Mesendoderm (in vitro differentiated cells): ENCODE results near the gene TPPP2.

Experiments used
- DNase-seq: peaks from one replicate; pipeline ENCODE4 v3.0.0; 2013
- H2AK5ac ChIP-seq: 2 replicates; pipeline ENCODE4 v1.6.1; 2013; ENCODE audit warnings: low read length, inconsistent platforms
- H2BK120ac ChIP-seq: 2 replicates; pipeline ENCODE4 v1.6.1; 2013; ENCODE audit warnings: low read depth, mild to moderate bottlenecking, low read length, moderate library complexity, mixed read lengths
- H2BK15ac ChIP-seq: replicated peaks from 2 replicates; pipeline ENCODE4 v1.6.1; 2013; ENCODE audit warnings: low read depth, mild to moderate bottlenecking, moderate library complexity
- H2BK5ac ChIP-seq: 2 replicates; pipeline ENCODE4 v1.6.1; 2013; ENCODE audit warnings: low read length, inconsistent platforms
- H3K18ac ChIP-seq: 2 replicates; pipeline ENCODE4 v1.6.1; 2013; ENCODE audit warnings: mild to moderate bottlenecking, low read length, mixed read lengths
- H3K23ac ChIP-seq: one replicate; pipeline ENCODE4 v1.6.1; 2013; ENCODE audit warnings: low read length
- H3K27ac ChIP-seq: 2 replicates; pipeline ENCODE4 v1.5.1; 2013; ENCODE audit warnings: low read depth, mild to moderate bottlenecking, inconsistent platforms, low read length, moderate library complexity
- H3K27me3 ChIP-seq: 2 replicates; pipeline ENCODE4 v1.6.1; 2013; ENCODE audit warnings: low read length, control low read depth, mild to moderate bottlenecking, inconsistent platforms; ENCODE audit not compliant: insufficient read depth, poor library complexity
- H3K36me3 ChIP-seq: 2 replicates; pipeline ENCODE4 v1.6.1; 2013; ENCODE audit warnings: low read length, inconsistent platforms; ENCODE audit not compliant: control insufficient read depth, insufficient read depth
- H3K4ac ChIP-seq: one replicate; pipeline ENCODE4 v1.6.1; 2013; ENCODE audit warnings: low read depth, mild to moderate bottlenecking, low read length, moderate library complexity
- H3K4me1 ChIP-seq: 2 replicates; pipeline ENCODE4 v1.6.1; 2013; ENCODE audit warnings: low read depth, low read length, inconsistent platforms; ENCODE audit not compliant: control insufficient read depth
- H3K4me2 ChIP-seq: 2 replicates; pipeline ENCODE4 v1.6.1; 2013; ENCODE audit warnings: low read length
- H3K4me3 ChIP-seq: 2 replicates; pipeline ENCODE4 v1.5.1; 2013; ENCODE audit warnings: mild to moderate bottlenecking, low read length
- H3K56ac ChIP-seq: one replicate; pipeline ENCODE4 v1.6.1; 2013; ENCODE audit warnings: low read length
- H3K79me1 ChIP-seq: 2 replicates; pipeline ENCODE4 v1.6.1; 2013; ENCODE audit warnings: low read length, inconsistent platforms
- H3K79me2 ChIP-seq: 2 replicates; pipeline ENCODE4 v1.6.1; 2013; ENCODE audit warnings: mild to moderate bottlenecking, low read length; ENCODE audit not compliant: control insufficient read depth, insufficient read depth
- H3K9ac ChIP-seq: 2 replicates; pipeline ENCODE4 v1.6.1; 2013; ENCODE audit warnings: low read length, inconsistent platforms
- H4K5ac ChIP-seq: one replicate; pipeline ENCODE4 v1.6.1; 2013; ENCODE audit warnings: low read length
- H4K8ac ChIP-seq: one replicate; pipeline ENCODE4 v1.6.1; 2013; ENCODE audit warnings: low read depth, mild to moderate bottlenecking, control low read depth, low read length, moderate library complexity
- WGBS: extraction: QIAGEN DNeasy Blood & Tissue Kit; methylation state at CpG from one replicate; pipeline ENCODE4 v1.1.7; 2013; ENCODE audit warnings: low lambda C conversion rate, missing lambda C conversion rate; ENCODE audit not compliant: insufficient coverage; ENCODE audit errors: extremely low coverage; 5-methylcytosine and 5-hydroxymethylcytosine counted together

Gene TPPP2

GRCh38 chr14:21020977-21021545 is 9.0 kb upstream of the TPPP2 start:
- no peaks in the 10 kb centered on the region for H3K79me2 ChIP-seq
- no peak overlapping the region for H2BK5ac ChIP-seq
- DNase-seq: no peak
- no peaks in the 10 kb centered on the region for H3K27me3 ChIP-seq
- H3K79me1 ChIP-seq: no peaks in the 10 kb centered on the region
- H2BK120ac ChIP-seq: no peak overlapping the region
- no peak overlapping the region for H3K23ac ChIP-seq
- H3K56ac ChIP-seq: no peak overlapping the region
- H3K9ac ChIP-seq: no peak overlapping the region
- no peak overlapping the region for H3K27ac ChIP-seq
- H3K36me3 ChIP-seq: no peaks in the 10 kb centered on the region
- no peak overlapping the region for H2AK5ac ChIP-seq
- H3K4me2 ChIP-seq: no peak overlapping the region
- no peak overlapping the region for H3K4me3 ChIP-seq
- H2BK15ac ChIP-seq: no peak overlapping the region
- no peak overlapping the region for H3K4ac ChIP-seq
- no CpG with 5 or more reads among the region's 5 CpGs for WGBS
- H4K8ac ChIP-seq: no peak overlapping the region
- no peak overlapping the region for H3K18ac ChIP-seq
- no peaks in the 10 kb centered on the region for H3K4me1 ChIP-seq
- no peak overlapping the region for H4K5ac ChIP-seq

GRCh38 chr14:21022686-21023085 is 7.3 kb upstream of the TPPP2 start:
- H2AK5ac ChIP-seq: no peak overlapping the region
- no peak overlapping the region for H3K27ac ChIP-seq
- no peaks in the 10 kb centered on the region for H3K79me1 ChIP-seq
- no peak overlapping the region for H4K5ac ChIP-seq
- no peak overlapping the region for H3K56ac ChIP-seq
- H3K79me2 ChIP-seq: no peaks in the 10 kb centered on the region
- H3K4me3 ChIP-seq: no peak overlapping the region
- H3K4me1 ChIP-seq: peaks cover 9% of the 10 kb centered on the region
- H2BK120ac ChIP-seq: no peak overlapping the region
- no peak overlapping the region for H3K9ac ChIP-seq
- no peak overlapping the region for H2BK5ac ChIP-seq
- no peaks in the 10 kb centered on the region for H3K27me3 ChIP-seq
- no peak overlapping the region for H3K18ac ChIP-seq
- no peak for DNase-seq
- H3K4ac ChIP-seq: no peak overlapping the region
- H3K36me3 ChIP-seq: no peaks in the 10 kb centered on the region
- no peak overlapping the region for H4K8ac ChIP-seq
- H3K23ac ChIP-seq: no peak overlapping the region
- H2BK15ac ChIP-seq: no peak overlapping the region
- no peak overlapping the region for H3K4me2 ChIP-seq
- no CpG with 5 or more reads among the region's 5 CpGs for WGBS

DNA sequence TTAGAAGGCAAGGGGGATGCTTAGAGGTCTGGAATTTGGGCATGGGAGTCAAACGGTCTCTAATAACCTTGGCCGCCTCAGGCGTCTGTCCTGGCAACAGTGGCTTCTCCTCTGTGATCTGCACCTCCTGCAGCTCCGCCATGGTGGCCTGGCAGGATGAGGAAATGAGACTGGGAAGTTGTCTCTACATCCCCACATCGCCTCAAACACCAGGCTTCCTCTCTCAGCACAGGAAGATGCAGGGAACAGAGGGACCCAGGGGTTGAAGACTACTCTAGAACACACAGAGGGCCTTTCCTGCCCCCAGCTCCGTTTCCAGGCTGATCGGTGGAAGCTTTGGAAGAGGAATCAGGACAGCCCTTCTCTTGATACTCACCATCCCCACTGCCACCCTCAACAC is 6.8 kb upstream of the TPPP2 start:
- no peak overlapping the region for H2BK120ac ChIP-seq
- no peak overlapping the region for H3K4me2 ChIP-seq
- no peak overlapping the region for H3K4me3 ChIP-seq
- DNase-seq: no peak
- peaks cover 9% of the 10 kb centered on the region for H3K4me1 ChIP-seq
- WGBS: no CpG with 5 or more reads among the region's 7 CpGs
- no peak overlapping the region for H2AK5ac ChIP-seq
- H2BK15ac ChIP-seq: no peak overlapping the region
- no peaks in the 10 kb centered on the region for H3K79me2 ChIP-seq
- no peak overlapping the region for H3K27ac ChIP-seq
- no peak overlapping the region for H4K5ac ChIP-seq
- H3K27me3 ChIP-seq: no peaks in the 10 kb centered on the region
- H3K79me1 ChIP-seq: no peaks in the 10 kb centered on the region
- no peak overlapping the region for H3K9ac ChIP-seq
- no peak overlapping the region for H3K4ac ChIP-seq
- no peak overlapping the region for H3K23ac ChIP-seq
- H3K36me3 ChIP-seq: no peaks in the 10 kb centered on the region
- H3K18ac ChIP-seq: no peak overlapping the region
- H2BK5ac ChIP-seq: no peak overlapping the region
- H4K8ac ChIP-seq: no peak overlapping the region
- H3K56ac ChIP-seq: no peak overlapping the region

DNA sequence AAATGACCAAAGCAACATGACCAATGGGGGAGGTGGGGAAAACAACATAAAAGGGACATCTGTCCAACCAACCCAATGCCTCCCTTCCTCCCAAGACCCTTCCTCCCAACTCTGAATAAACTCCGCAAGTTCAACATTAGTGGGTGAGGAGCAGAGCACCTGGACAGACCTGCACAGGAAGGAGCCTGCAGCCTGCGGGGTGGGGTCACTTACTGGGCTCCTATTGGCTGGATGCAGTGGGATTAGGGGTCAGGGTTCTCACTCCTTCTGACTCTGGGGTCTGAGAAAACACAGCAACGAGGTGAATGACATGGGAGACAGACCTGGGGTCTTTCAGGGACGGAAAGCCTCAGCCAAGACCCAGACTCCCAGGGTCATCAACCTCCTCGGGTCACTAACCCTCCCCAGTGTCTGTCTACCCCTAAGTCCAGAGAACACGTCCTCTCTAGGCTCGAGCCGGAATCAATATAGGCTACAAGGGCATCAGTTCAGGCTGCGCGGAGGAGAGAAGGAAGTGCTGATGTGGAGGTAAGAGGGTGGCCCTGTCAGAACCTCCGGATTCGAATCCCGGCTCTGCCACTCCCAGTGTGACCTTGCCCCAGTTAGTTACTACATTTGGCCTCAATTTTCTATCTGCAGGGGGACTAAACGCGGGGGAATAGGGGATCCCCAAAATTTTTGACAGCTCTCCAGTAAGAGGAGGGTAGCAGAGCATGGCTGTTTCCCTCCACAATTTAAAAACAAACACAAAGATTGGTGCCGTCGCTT is 6.0 kb upstream of the TPPP2 start:
- Histone ChIP-seq H3K4me1 (peaks cover 9% of the 10 kb centered on the region), H2AK5ac (no peak overlapping the region), H3K4ac (peak overlapping the region; percentile 58), H2BK15ac (no peak overlapping the region), H3K18ac (peak overlapping the region; percentile 88), H4K8ac (no peak overlapping the region), H3K4me2 (peak overlapping the region; percentile 82), H3K79me1 (no peaks in the 10 kb centered on the region), H3K4me3 (peak overlapping the region; percentile 72), H3K27ac (no peak overlapping the region), H2BK5ac (peak overlapping the region; percentile 43), H2BK120ac (no peak overlapping the region), H4K5ac (no peak overlapping the region), H3K36me3 (no peaks in the 10 kb centered on the region), H3K79me2 (no peaks in the 10 kb centered on the region), H3K9ac (peak overlapping the region; percentile 86), H3K23ac (no peak overlapping the region), H3K27me3 (no peaks in the 10 kb centered on the region), H3K56ac (peak overlapping the region; percentile 94)
- no CpG with 5 or more reads among the region's 17 CpGs for WGBS
- DNase-seq: peak; percentile 41

- no peaks in the 10 kb centered on the region for H3K27me3 ChIP-seq
- H4K8ac ChIP-seq: no peak within 1 kb of the TSS
- peak within 1 kb of the TSS; percentile 58 for H3K4ac ChIP-seq
- no peak within 1 kb of the TSS for H2BK15ac ChIP-seq
- H3K36me3 ChIP-seq: no peaks in the 10 kb centered on the region
- H3K4me1 ChIP-seq: peaks cover 9% of the 10 kb centered on the region
- peak within 1 kb of the TSS; percentile 94 for H3K56ac ChIP-seq
- peak within 1 kb of the TSS; percentile 43 for H2BK5ac ChIP-seq
- no peak within 1 kb of the TSS for H4K5ac ChIP-seq
- no peak within 1 kb of the TSS for H2BK120ac ChIP-seq
- H3K23ac ChIP-seq: peak within 1 kb of the TSS; percentile 83
- H2AK5ac ChIP-seq: no peak within 1 kb of the TSS
- H3K27ac ChIP-seq: peak within 1 kb of the TSS; percentile 56
- H3K9ac ChIP-seq: peak within 1 kb of the TSS; percentile 86
- WGBS: no CpG with 5 or more reads among the region's 72 CpGs
- peak; percentile 93 for DNase-seq
- H3K18ac ChIP-seq: peak within 1 kb of the TSS; percentile 88
- H3K79me1 ChIP-seq: no peaks in the 10 kb centered on the region
- H3K4me2 ChIP-seq: peak within 1 kb of the TSS; percentile 82
- H3K4me3 ChIP-seq: peak within 1 kb of the TSS; percentile 72
- no peaks in the 10 kb centered on the region for H3K79me2 ChIP-seq
These were observed 5.2 kb upstream of the TPPP2 start, which contains the start of gene NDRG2 for GRCh38 chr14:21024585-21025370. Gene NDRG2 (minus strand): TSS chr14:21025061. CDS start chr14:21023315, 1,746 bp downstream.
